K562 (cell line): ENCODE data around the gene ARAF. TPM values are rescaled to one million over a fixed set of nuclear protein-coding genes. Genes with fewer than 3 reads are reported as not detected.

Experiments
- ATAC-seq: fragments of 200-7000 bp; cut with Tn5 transposase; 3 replicates; pipeline ENCODE4 v1.9.1; 2020; ENCODE audit warnings: moderate library complexity
- BruUV-seq: library from RNA; stranded (reverse); fragments of 400-500 nt; replicated peaks from 2 replicates; lab custom pipeline; 2021; lab: Mats Ljungman, UMichigan
- CTCF ChIA-PET: fragments of 300-600 bp; formaldehyde crosslinking; extraction: SDS; loops from one replicate; lab custom pipeline; 2021; ENCODE audit warnings: low intra/inter-chr PET ratio; lab: Yijun Ruan, JAX
- POLR2A ChIA-PET: fragments of 300-600, 350-650 bp; sonication (Branson Sonifier 250); formaldehyde crosslinking; extraction: SDS; loops from one replicate; lab custom pipeline; 2021; ENCODE audit warnings: antibody characterized with exemption, inconsistent platforms; lab: Yijun Ruan, JAX
- DNase-seq, 4 experiments: peaks; one replicate each; pipeline versions ENCODE4 v3.0.0 to v3.0.0-alpha.2; 2011 to 2018; ENCODE audit warnings: low spot score in 3 of 4, mixed read lengths in 3 of 4; ENCODE audit errors: extremely low read depth in 1 of 4
- FAIRE-seq: peaks from 2 replicates; lab custom pipeline; 2011; peaks lifted over from hg19 to GRCh38; lab: Jason Lieb, UNC
- H2AFZ ChIP-seq: 2 replicates; pipeline ENCODE4 v1.6.0; 2011; ENCODE audit warnings: low read depth, low read length, control low read depth, inconsistent platforms
- H3K27ac ChIP-seq: fragments of 200-600 bp; 3 replicates; pipeline ENCODE4 v1.8.0; 2011; ENCODE audit warnings: low read depth, mild to moderate bottlenecking, control low read depth, inconsistent platforms, low read length, moderate library complexity, mixed read lengths; ENCODE audit errors: extremely low read depth
- H3K27me3 ChIP-seq, 2 experiments: fragments of 300-600 bp in 1 of 2; 2 replicates in 1 of 2; 3 replicates in 1 of 2; pipeline versions ENCODE4 v1.6.0 to v1.8.0; 2011; ENCODE audit warnings: inconsistent platforms in 2 of 2, low read length in 2 of 2, mild to moderate bottlenecking in 1 of 2, mixed read lengths in 1 of 2, moderate library complexity in 1 of 2; ENCODE audit not compliant: control insufficient read depth in 2 of 2, insufficient read depth in 2 of 2
- H3K36me3 ChIP-seq: fragments of 300-600 bp; 3 replicates; pipeline ENCODE4 v1.8.0; 2011; ENCODE audit warnings: mild to moderate bottlenecking, low read length, inconsistent platforms; ENCODE audit not compliant: control insufficient read depth, insufficient read depth
- H3K4me1 ChIP-seq, 2 experiments: fragments of 200-600 bp in 1 of 2; replicated peaks in 1 of 2; 2 replicates in 1 of 2; 3 replicates in 1 of 2; pipeline versions ENCODE4 v1.5.1 to v1.8.0; 2011; ENCODE audit warnings: inconsistent platforms in 2 of 2, low read length in 2 of 2, mild to moderate bottlenecking in 1 of 2, mixed read lengths in 1 of 2, moderate library complexity in 1 of 2; ENCODE audit not compliant: control insufficient read depth in 2 of 2, insufficient read depth in 2 of 2
- H3K4me2 ChIP-seq: 2 replicates; pipeline ENCODE4 v1.6.1; 2011; ENCODE audit warnings: low read length, control low read depth, inconsistent platforms, mixed read lengths; ENCODE audit not compliant: insufficient read depth
- H3K4me3 ChIP-seq: fragments of 200-600 bp; sonication (generic), shearing (Covaris generic); 2 replicates; pipeline ENCODE4 v1.5.1; 2016; ENCODE audit warnings: control low read depth, inconsistent platforms
- H3K79me2 ChIP-seq: fragments of 200-600 bp; 3 replicates; pipeline ENCODE4 v1.8.0; 2011; ENCODE audit warnings: low read length, inconsistent platforms; ENCODE audit not compliant: control insufficient read depth, insufficient read depth
- H3K9ac ChIP-seq, 2 experiments: 2 replicates each; pipeline versions ENCODE4 v1.6.0 to v1.6.1; 2011; ENCODE audit warnings: low read depth in 2 of 2, low read length in 2 of 2, control low read depth in 1 of 2, inconsistent platforms in 1 of 2, mild to moderate bottlenecking in 1 of 2, mixed read lengths in 1 of 2; ENCODE audit not compliant: insufficient read depth in 1 of 2
- H3K9me1 ChIP-seq: one replicate; pipeline ENCODE4 v1.6.0; 2011; ENCODE audit warnings: inconsistent platforms, mild to moderate bottlenecking, low read length, moderate library complexity; ENCODE audit not compliant: control insufficient read depth, insufficient read depth
- H3K9me3 ChIP-seq: replicated peaks from 2 replicates; pipeline ENCODE4 v1.5.1; 2011; ENCODE audit warnings: low read depth, low read length, inconsistent platforms; ENCODE audit not compliant: control insufficient read depth, insufficient read depth
- H4K20me1 ChIP-seq: replicated peaks from 2 replicates; pipeline ENCODE4 v1.6.1; 2011; ENCODE audit warnings: low read length, inconsistent platforms, mixed read lengths; ENCODE audit not compliant: control insufficient read depth, insufficient read depth
- CLOCK ChIP-seq: fragments of 250-450 bp; sonication (Bioruptor Pico); IDR thresholded peaks from 2 replicates; pipeline ENCODE4 v1.4.0; 2020; ENCODE audit warnings: mild to moderate bottlenecking, moderate library complexity, borderline replicate concordance
- DIDO1 ChIP-seq: fragments of 450-650 bp; IDR thresholded peaks from 2 replicates; pipeline ENCODE4 v1.6.1; 2016; ENCODE audit warnings: low read depth, missing biosample characterization, missing genetic modification characterization
- E2F3 ChIP-seq: fragments of 250-450 bp; sonication (Bioruptor Pico); IDR thresholded peaks from 2 replicates; pipeline ENCODE4 v1.4.0; 2020; ENCODE audit warnings: mild to moderate bottlenecking
- GABPB2 ChIP-seq: fragments of 250-450 bp; sonication (Bioruptor Pico); conservative IDR thresholded peaks from 2 replicates; pipeline ENCODE4 v1.5.1; 2021; ENCODE audit warnings: mild to moderate bottlenecking
- GATAD2B ChIP-seq: fragments of 450-650 bp; IDR thresholded peaks from 2 replicates; pipeline ENCODE4 v1.6.1; 2017; ENCODE audit warnings: mild to moderate bottlenecking, borderline replicate concordance
- HDAC8 ChIP-seq: fragments of 450-650 bp; IDR thresholded peaks from 2 replicates; pipeline ENCODE4 v1.6.1; 2016; ENCODE audit warnings: mild to moderate bottlenecking, missing genetic modification characterization, moderate library complexity, missing compliant biosample characterization
- MEF2A ChIP-seq: IDR thresholded peaks from 2 replicates; pipeline ENCODE4 v1.6.1; 2011; ENCODE audit warnings: low read depth, mild to moderate bottlenecking, low read length, moderate library complexity; ENCODE audit not compliant: control insufficient read depth
- MLX ChIP-seq, 2 experiments: fragments of 450-650 bp in 1 of 2; sonication (generic) in 1 of 2; formaldehyde crosslinking; conservative IDR thresholded peaks; 2 replicates each; pipeline versions ENCODE4 v1.4.0 to v1.8.1; 2020 to 2022; ENCODE audit warnings: mild to moderate bottlenecking in 1 of 2, missing genetic modification reagents in 1 of 2
- MTA2 ChIP-seq: fragments of 450-650 bp; IDR thresholded peaks from 2 replicates; pipeline ENCODE4 v1.6.1; 2016; ENCODE audit warnings: low read depth
- PATZ1 ChIP-seq: fragments of 250-450 bp; sonication (Bioruptor Pico); IDR thresholded peaks from 2 replicates; pipeline ENCODE4 v1.5.0; 2020; ENCODE audit warnings: mild to moderate bottlenecking, borderline replicate concordance
- PTTG1 ChIP-seq: fragments of 450-650 bp; IDR thresholded peaks from 2 replicates; pipeline ENCODE4 v1.6.1; 2016; ENCODE audit warnings: low read depth, mild to moderate bottlenecking, missing genetic modification characterization, missing compliant biosample characterization
- STAT6 ChIP-seq: sonication (generic); formaldehyde crosslinking; IDR thresholded peaks from 2 replicates; pipeline ENCODE4 v1.8.1; 2023; ENCODE audit warnings: mild to moderate bottlenecking, missing genetic modification reagents
- TRIM24 ChIP-seq, 2 experiments: fragments of 450-650 bp; IDR thresholded peaks; 2 replicates each; pipeline ENCODE4 v1.6.1; 2016
- ZFP1 ChIP-seq: fragments of 450-650 bp; formaldehyde crosslinking; IDR thresholded peaks from 2 replicates; pipeline ENCODE4 v1.4.0; 2020; ENCODE audit warnings: mild to moderate bottlenecking, mixed read lengths
- ZNF263 ChIP-seq: sonication (generic); formaldehyde crosslinking; IDR thresholded peaks from 2 replicates; pipeline ENCODE4 v1.8.0; 2022; ENCODE audit warnings: mild to moderate bottlenecking, missing genetic modification reagents, borderline replicate concordance
- ZNF583 ChIP-seq: fragments of 250-450 bp; sonication (Bioruptor Pico); IDR thresholded peaks from 2 replicates; pipeline ENCODE4 v1.4.0; 2020
- WGBS: fragments of 100-300 bp; shearing (Covaris generic); methylation state at CpG from one replicate; pipeline ENCODE4 v1.1.6; 2016; ENCODE audit warnings: low coverage, mixed read lengths; ENCODE audit not compliant: insufficient coverage; ENCODE audit errors: missing lambda C conversion rate; 5-methylcytosine and 5-hydroxymethylcytosine counted together
- in situ Hi-C: fragments of 300-500 bp; cut with MboI; formaldehyde crosslinking; loops from 4 replicates; pipeline ENCODE4 v1.15.0; 2018; ENCODE audit warnings: inconsistent platforms, mixed read lengths
- intact Hi-C: fragments of 100-400 bp; cut with micrococcal nuclease; formaldehyde crosslinking; loops from 2 replicates; pipeline ENCODE4 v1.14.2; 2022
- polyA plus RNA-seq, 8 experiments: library from polyadenylated mRNA; depleted of rRNA in 4 of 8; stranded (reverse) in 5 of 8; unstranded in 3 of 8; fragments of >200 nt; fragmentation: Nextera tagmentation in 2 of 8; fragmentation: Illumina TruSeq in 1 of 8; extraction: Ambion mirVana in 2 of 8; extraction: Trizol in 1 of 8; gene quantifications; 2 replicates each; pipeline versions ENCODE4 v1.2.1 to v1.2.3, GENCODE V29; 2011 to 2014; ENCODE audit warnings: inconsistent platforms in 1 of 8, missing spikeins in 1 of 8
- total RNA-seq, 7 experiments: library from RNA; depleted of rRNA in 6 of 7; stranded (reverse); fragments of >200 nt in 6 of 7; fragmentation: Illumina TruSeq in 2 of 7; extraction: Trizol in 2 of 7; gene quantifications; 2 replicates each; pipeline versions ENCODE4 v1.2.1 to v1.2.3, GENCODE V29; 2011 to 2021; ENCODE audit warnings: low replicate concordance in 1 of 7

Gene ARAF
- total and polyA plus RNA-seq, 9 of the 15 experiments (the other 6 are each of a cell fraction or from before 2014, with no cell fraction given): 5.5 to 70.0 (median 29.4) TPM

GRCh38 chrX:47614618-47615017 lies 53.6 kb downstream of the ARAF start:
- no TSS peak for BruUV-seq
- 28% methylated on average over 4 of the region's 5 CpGs for WGBS
- Histone ChIP-seq H3K9me1 (no peaks in the 10 kb centered on the region), H3K9me3 (0 out of 2 replicates have a peak, but pooled peaks cover 2% of the 10 kb centered on the region), H3K79me2 (no peaks in the 10 kb centered on the region), H3K9ac (no peak overlapping the region), H3K4me3 (no peak overlapping the region), H3K27ac (no peak overlapping the region), H3K4me2 (no peak overlapping the region), H3K36me3 (no peaks in the 10 kb centered on the region), H3K4me1 (peaks cover 0 to 7% of the 10 kb centered on the region in 2 experiments; a peak in 2 of 5 replicates), H2AFZ (no peak overlapping the region), H4K20me1 (no peaks in the 10 kb centered on the region), H3K27me3 (peaks cover 0 to 14% of the 10 kb centered on the region in 2 experiments; a peak in 3 of 5 replicates)
- in situ Hi-C loops: no loop called here
- CTCF ChIA-PET: no interaction called here
- intact Hi-C loops: loop anchor here (5.0 kb wide), 1 partner anchor 32 kb away; the partner anchor contains the start of gene TIMP1
- FAIRE-seq (no peak), DNase-seq (no peak), ATAC-seq (no peak)
- POLR2A ChIA-PET: no interaction called here
- no peak for TF ChIP-seq MTA2
- no peak for TF ChIP-seq HDAC8 (tag)
- no peak for TF ChIP-seq STAT6
- TF ChIP-seq TRIM24 (IDR thresholded peaks at IDR 0.05): no peak
- no peak for TF ChIP-seq GATAD2B
- TF ChIP-seq ZNF583: no peak
- TF ChIP-seq PATZ1 (CRISPR knock-in tag): no peak
- TF ChIP-seq GABPB2 (CRISPR knock-in tag): no peak
- no peak for TF ChIP-seq E2F3 (CRISPR knock-in tag)
- TF ChIP-seq ZFP1 (CRISPR knock-in tag): no peak
- no peak for TF ChIP-seq ZNF263
- TF ChIP-seq MEF2A: no peak
- TF ChIP-seq CLOCK (CRISPR knock-in tag): no peak
- TF ChIP-seq PTTG1 (tag): no peak
- no peak for TF ChIP-seq MLX (CRISPR knock-in tag; conservative IDR thresholded peaks at IDR 0.05)
- no peak for TF ChIP-seq DIDO1 (tag)
